ENCODE measurements around the gene ANKRD18A. TPM values are rescaled to one million over a fixed set of nuclear protein-coding genes. Genes with fewer than 3 reads are reported as not detected.

ANKRD18A gene
- total and polyA plus RNA-seq, 2 of the 8 experiments (the other 6 are each of a cell fraction or from before 2014, with no cell fraction given) = 0.68 to 4.0 TPM

- Histone ChIP-seq H2BK5ac (ENCODE audit: low read depth, low read length) (no peak overlapping the region), H3K23ac (ENCODE audit: insufficient read length) (no peak overlapping the region), H3K9ac (replicated peaks in 1 of 4; ENCODE audit: extremely low read depth in 1 of 4, low read depth in 3 of 4, low read length in 3 of 4) (no peak overlapping the region), H3K27me3 (replicated peaks in 1 of 4; ENCODE audit: control insufficient read depth in 3 of 4, extremely low read depth in 1 of 4, insufficient read depth in 3 of 4, low read length in 3 of 4) (no peaks in the 10 kb centered on the region), H3K14ac (ENCODE audit: insufficient read length) (no peak overlapping the region), H4K5ac (ENCODE audit: insufficient read length, low read depth, low read length) (no peak overlapping the region), H3K56ac (replicated peaks; ENCODE audit: insufficient read length, low read depth, low read length) (no peak overlapping the region), H2BK120ac (replicated peaks; ENCODE audit: low read depth, low read length) (no peak overlapping the region), H3K4me1 (replicated peaks in 1 of 4; ENCODE audit: control insufficient read depth in 3 of 4, insufficient read depth in 4 of 4, low read length in 3 of 4) (no peaks in the 10 kb centered on the region), H3K4ac (replicated peaks; ENCODE audit: insufficient read length, low read depth, low read length) (no peak overlapping the region), H3K36me3 (ENCODE audit: control insufficient read depth in 2 of 4, insufficient read depth in 4 of 4, low read length in 3 of 4) (no peaks in the 10 kb centered on the region), H4K8ac (ENCODE audit: extremely low read depth, insufficient read depth, low read length) (no peak overlapping the region), H3K18ac (ENCODE audit: extremely low read depth, low read length) (no peak overlapping the region), H4K20me1 (replicated peaks in 1 of 2; ENCODE audit: control insufficient read depth in 1 of 2, insufficient read depth in 2 of 2, low read length in 2 of 2) (no peaks in the 10 kb centered on the region), H2BK20ac (ENCODE audit: low read length) (no peak overlapping the region), H4K91ac (replicated peaks; ENCODE audit: insufficient read length, low read length) (no peak overlapping the region), H3K4me2 (ENCODE audit: insufficient read depth in 1 of 2, low read depth in 2 of 2, low read length in 2 of 2) (no peak overlapping the region), H3K79me1 (ENCODE audit: low read depth, low read length) (no peaks in the 10 kb centered on the region), H3K4me3 (ENCODE audit: extremely low read depth in 1 of 4, insufficient read depth in 2 of 4, low read depth in 3 of 4, low read length in 4 of 4) (no peak overlapping the region), H3K27ac (ENCODE audit: low read depth, low read length) (no peak overlapping the region), H2AFZ (ENCODE audit: low read length) (no peak overlapping the region), H3K9me3 (ENCODE audit: insufficient read depth in 2 of 2, low read depth in 1 of 2, low read length in 1 of 2) (no peaks in the 10 kb centered on the region), H2AK5ac (ENCODE audit: low read depth, low read length) (no peak overlapping the region), H2BK15ac (ENCODE audit: low read length) (no peak overlapping the region), H3K23me2 (ENCODE audit: low read depth, low read length) (no peaks in the 10 kb centered on the region; the same call in 1 of the 2 replicates), H2BK12ac (ENCODE audit: low read depth, low read length) (no peak overlapping the region), H3K79me2 (ENCODE audit: control insufficient read depth in 1 of 2, insufficient read depth in 2 of 2, low read length in 2 of 2) (no peaks in the 10 kb centered on the region)
- 92% methylated on average over 7 of the region's 7 CpGs; no CpG with 5 or more reads in 1 of the 2 experiments for WGBS, 2 experiments (ENCODE audit: extremely low coverage in 1 of 2, insufficient coverage in 1 of 2, insufficient read length in 1 of 2, insufficient replicate concordance in 2 of 2, low coverage in 1 of 2, low lambda C conversion rate in 2 of 2, missing lambda C conversion rate in 1 of 2)
- CTCF ChIA-PET (ENCODE audit: partially characterized antibody) = interaction anchor here (1.0 kb wide), 1 partner anchor 49 kb away, joined by 3 read pairs; no protein-coding TSS in a partner anchor
- FAIRE-seq = no peak
- POLR2A ChIA-PET (ENCODE audit: partially characterized antibody) = no interaction called here
- DNase-seq (ENCODE audit: low read depth in 1 of 2, low spot score in 2 of 2) = no peak
- TF ChIP-seq SAP30 (IDR thresholded peaks at IDR 0.05; ENCODE audit: insufficient read depth, insufficient replicate concordance, low read length) (no peak), EZH2 (IDR thresholded peaks at IDR 0.05; ENCODE audit: low read depth, low read length, severe bottlenecking) (no peak), GABPA (IDR thresholded peaks at IDR 0.05; ENCODE audit: borderline replicate concordance, insufficient read depth, low read length) (no peak), KDM1A (IDR thresholded peaks at IDR 0.05; ENCODE audit: borderline replicate concordance, low read length) (no peak), CHD1 (IDR thresholded peaks at IDR 0.05; ENCODE audit: low read depth, low read length) (no peak)
These were observed 39.1 kb upstream of the ANKRD18A start for GRCh38 chr9:38659538-38659937.

All from H1 (cell line).